ENCODE results near the gene TPPP3. TPM values are rescaled to one million over a fixed set of nuclear protein-coding genes. Genes with fewer than 3 reads are reported as not detected.
"Not testable (repeated sequence)": the region's sequence is repeated elsewhere in the genome, so short reads cannot be mapped to it uniquely, and the experiment has no call there.

Gene TPPP3
- total and polyA plus RNA-seq, 3 donors from 2014 or later = 9.5 to 67.6 (median 17.5) TPM

GRCh38 chr16:67419502-67419901 lies 26.2 kb upstream of the TPPP3 start:
- intact Hi-C loops (cut with DNase I; ENCODE audit: low total_unique reads) = no loop called here
- WGBS, 2 donors = 87 to 91% methylated on average over 3 of the region's 3 CpGs
- Histone ChIP-seq H3K27ac (no peak overlapping the region), H3K36me3 (ENCODE audit: low read depth, missing control alignments) (no peaks in the 10 kb centered on the region), H3K4me1 (peaks cover 29% of the 10 kb centered on the region), H3K4me3 (no peak overlapping the region), H3K9me3 (no peaks in the 10 kb centered on the region), H3K27me3 (no peaks in the 10 kb centered on the region)
- DNase-seq = no peak
- TF ChIP-seq POLR2A (IDR thresholded peaks at IDR 0.05) = no peak

- H3K4me1 ChIP-seq = peaks cover 27% of the 10 kb centered on the region
- TF ChIP-seq POLR2A (IDR thresholded peaks at IDR 0.05) (no peak), CTCF (IDR thresholded peaks at IDR 0.05) (no peak)
- no peak overlapping the region for H3K4me3 ChIP-seq
- no peak for DNase-seq
- no peaks in the 10 kb centered on the region for H3K36me3 ChIP-seq (ENCODE audit: low read depth, missing control alignments)
- WGBS, 2 donors = 58 to 79% methylated on average over 2 of the region's 2 CpGs
- no peak overlapping the region for H3K27ac ChIP-seq
- no peaks in the 10 kb centered on the region for H3K9me3 ChIP-seq
- no peaks in the 10 kb centered on the region for H3K27me3 ChIP-seq
- intact Hi-C loops (cut with DNase I; ENCODE audit: low total_unique reads) = no loop called here
Measured at GRCh38 chr16:67417333-67418061, 24.2 kb upstream of the TPPP3 start.

DNA sequence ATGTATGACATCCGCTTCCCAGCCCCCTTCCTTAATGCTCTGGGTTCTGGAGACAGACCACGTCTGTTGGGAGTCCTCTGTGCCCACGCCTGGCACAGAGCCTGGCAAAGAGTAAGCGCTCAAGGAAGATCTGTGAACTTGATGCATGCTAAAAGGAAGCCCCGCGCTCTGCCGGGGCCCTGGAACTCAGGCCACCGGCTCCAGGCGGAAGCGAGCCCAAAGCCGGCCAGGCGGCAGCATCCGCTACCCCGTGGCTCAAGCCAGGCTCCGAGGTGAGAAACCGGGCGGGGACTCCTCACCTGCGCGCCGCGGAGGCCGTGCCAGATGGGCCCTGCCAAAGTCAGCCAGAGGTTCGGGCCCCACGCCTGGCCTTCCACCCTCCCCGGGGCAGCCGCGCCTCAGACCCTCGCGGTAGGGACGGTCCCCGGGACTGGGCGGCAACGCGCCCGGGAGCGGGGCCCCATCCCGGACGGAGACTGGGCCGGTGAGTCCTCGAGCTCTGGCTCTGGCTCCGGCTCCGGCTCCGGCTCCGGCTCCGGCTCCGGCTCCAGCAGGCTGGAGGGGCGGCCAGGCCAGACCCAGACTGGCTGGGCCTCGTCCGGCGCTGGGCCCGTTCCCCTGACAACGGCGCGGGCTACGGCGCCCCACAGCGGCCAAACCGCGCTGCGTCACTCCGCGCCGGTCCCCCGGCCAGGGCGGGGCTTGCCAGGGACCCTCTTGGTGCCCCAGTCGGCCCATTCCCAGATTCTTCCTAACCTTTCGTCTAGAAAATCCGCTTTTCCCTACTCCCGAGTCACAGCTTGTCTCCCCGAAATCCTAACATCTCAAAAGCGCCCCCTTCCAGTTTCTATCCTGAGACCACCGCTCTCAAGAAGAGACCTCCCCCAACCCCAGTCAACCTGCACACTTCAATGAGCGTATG lies 22.8 kb upstream of the TPPP3 start, which contains the start of gene ZDHHC1:
ZDHHC1 (minus strand) TSS at position 606 of the 922 bp plus-strand sequence. CDS start 8,702 bp downstream, outside the sequence.
- Histone ChIP-seq H3K27ac (peak within 1 kb of the TSS; percentile 85 to 89), H3K9me3 (no peaks in the 10 kb centered on the region), H3K36me3 (ENCODE audit: low read depth, missing control alignments) (no peaks in the 10 kb centered on the region), H3K4me1 (peaks cover 27% of the 10 kb centered on the region), H3K27me3 (no peaks in the 10 kb centered on the region), H3K4me3 (peak within 1 kb of the TSS; percentile 71 to 85)
- intact Hi-C loops (cut with DNase I; ENCODE audit: low total_unique reads) = no loop called here
- TF ChIP-seq CTCF (IDR thresholded peaks at IDR 0.05) = peak; percentile 38 to 45 (median 42)
- no peak for TF ChIP-seq POLR2A (IDR thresholded peaks at IDR 0.05)
- WGBS, 2 donors = 1 to 2% methylated on average over 51 to 52 of the region's 73 CpGs
- peak; percentile 81 for DNase-seq

GRCh38 chr16:67415421-67415820 lies 22.1 kb upstream of the TPPP3 start:
- H3K27me3 ChIP-seq; DNase-seq; intact Hi-C loops (cut with DNase I; ENCODE audit: low total_unique reads); H3K36me3 ChIP-seq (ENCODE audit: low read depth, missing control alignments); H3K9me3 ChIP-seq: not testable (repeated sequence)
- Histone ChIP-seq H3K27ac (peak overlapping the region in 1 of 2 donors; percentile 89), H3K4me3 (peak overlapping the region; percentile 71 to 85), H3K4me1 (peaks cover 27% of the 10 kb centered on the region)
- WGBS, 2 donors = 51 to 83% methylated on average over 19 of the region's 19 CpGs

DNA sequence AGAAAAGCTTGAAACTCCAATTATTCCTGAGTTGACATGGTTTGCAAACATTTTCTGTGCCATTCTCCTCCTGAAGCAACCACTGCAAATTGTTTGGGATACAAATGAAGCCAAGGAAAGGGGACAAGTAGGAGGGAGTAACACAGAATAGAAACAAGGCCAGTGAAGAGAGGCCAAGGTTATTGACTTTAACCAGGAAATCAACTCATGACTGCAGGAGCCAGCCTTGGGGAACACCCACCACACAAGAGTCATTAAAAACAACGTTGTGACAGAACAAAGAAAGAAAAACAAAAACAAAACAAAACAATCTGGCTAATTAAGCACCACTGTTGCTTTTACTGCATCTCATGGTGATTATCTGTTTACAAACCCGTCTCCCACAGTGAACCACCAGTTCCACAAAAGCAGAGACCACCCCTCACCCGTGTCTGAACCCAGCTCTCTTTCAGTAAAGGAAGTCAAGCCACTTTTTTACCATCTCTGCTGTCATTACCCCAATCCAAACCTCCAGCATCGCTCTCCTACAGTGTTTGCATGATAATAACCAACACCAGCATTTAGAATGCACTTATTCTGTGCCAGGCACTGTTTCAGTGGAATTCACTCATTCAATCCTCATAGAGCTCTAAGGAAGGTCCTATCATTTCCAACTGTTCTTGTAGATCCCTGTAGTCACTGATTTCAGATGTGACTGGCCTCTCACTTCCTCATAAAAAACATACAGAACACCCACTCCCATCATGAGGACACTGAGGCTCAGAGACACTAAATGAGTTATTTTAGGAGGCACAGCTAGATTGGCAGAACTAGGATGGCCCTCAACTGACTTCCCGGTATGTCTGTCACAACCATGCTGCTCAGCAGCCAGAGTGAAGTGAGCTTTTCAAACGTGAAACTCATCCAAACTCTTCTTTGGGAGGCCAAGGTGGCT lies 20.9 kb upstream of the TPPP3 start:
- DNase-seq = no peak
- H3K27ac ChIP-seq = peak overlapping the region; percentile 5 to 45
- H3K36me3 ChIP-seq (ENCODE audit: low read depth, missing control alignments) = no peaks in the 10 kb centered on the region
- H3K9me3 ChIP-seq = no peaks in the 10 kb centered on the region
- WGBS, 2 donors = 35 to 40% methylated on average over 6 of the region's 6 CpGs
- no peaks in the 10 kb centered on the region for H3K27me3 ChIP-seq
- intact Hi-C loops (cut with DNase I; ENCODE audit: low total_unique reads) = no loop called here
- H3K4me3 ChIP-seq = no peak overlapping the region
- peaks cover 27% of the 10 kb centered on the region for H3K4me1 ChIP-seq
- TF ChIP-seq POLR2A (IDR thresholded peaks at IDR 0.05) (no peak), CTCF (IDR thresholded peaks at IDR 0.05) (no peak)
